ENCODE results near the gene ORC5. TPM values are rescaled to one million over a fixed set of nuclear protein-coding genes. Genes with fewer than 3 reads are reported as not detected.

ORC5 gene
- total RNA-seq = 10 to 100 TPM in 2 of 3 donors, 1 to 10 TPM in 1; 7.3 to 13.6 (median 11.8) TPM
- 26.7 TPM for total RNA-seq (2013)

- Mint-ChIP-seq H3K4me1 (peaks cover 25 to 32% of the 10 kb centered on the region in 2 donors), H3K4me3 (peak within 1 kb of the TSS; percentile 96), H3K27me3 (ENCODE audit: low read depth in 2 of 2) (peaks cover 11 to 31% of the 10 kb centered on the region in 2 donors), H3K36me3 (peaks cover 1% of the 10 kb centered on the region), H3K9me3 (no peaks in the 10 kb centered on the region), H3K27ac (peak within 1 kb of the TSS; percentile 96 to 98)
- peak; percentile 92 to 97 (median 94) for ATAC-seq
- WGBS (ENCODE audit: insufficient coverage) = 1% methylated on average over 47 of the region's 47 CpGs
- Histone ChIP-seq H3K4me3 (ENCODE audit: low read length) (peak within 1 kb of the TSS; percentile 91), H3K4me1 (ENCODE audit: control insufficient read depth, insufficient read depth, low read length) (peaks cover 6% of the 10 kb centered on the region), H3K9me3 (ENCODE audit: control insufficient read depth, insufficient read depth, low read length) (no peaks in the 10 kb centered on the region), H3K27ac (ENCODE audit: low read length) (peak within 1 kb of the TSS; percentile 87), H3K36me3 (ENCODE audit: control insufficient read depth, insufficient read depth, low read length) (peaks cover 10% of the 10 kb centered on the region), H3K27me3 (ENCODE audit: control insufficient read depth, insufficient read depth, low read length) (no peaks in the 10 kb centered on the region)
- TF ChIP-seq CTCF (IDR thresholded peaks at IDR 0.05) = no peak
- intact Hi-C loops (cut with micrococcal nuclease) = no loop called here
- peak; percentile 69 to 89 for DNase-seq
These were observed at the start of gene ORC5 for GRCh38 chr7:104207731-104208420. ORC5 (minus strand) TSS chr7:104208013; CDS start chr7:104207904, 109 bp downstream.

GRCh38 chr7:104255616-104256015 lies 47.8 kb upstream of the ORC5 start:
- Mint-ChIP-seq H3K4me3 (no peak overlapping the region), H3K36me3 (no peaks in the 10 kb centered on the region), H3K27me3 (ENCODE audit: low read depth in 2 of 2) (peaks cover 2 to 13% of the 10 kb centered on the region in 2 donors), H3K4me1 (no peaks in the 10 kb centered on the region), H3K27ac (no peak overlapping the region), H3K9me3 (no peaks in the 10 kb centered on the region)
- TF ChIP-seq CTCF (IDR thresholded peaks at IDR 0.05) = no peak
- H3K4me3 ChIP-seq (ENCODE audit: low read length) = no peak overlapping the region
- no peaks in the 10 kb centered on the region for H3K27me3 ChIP-seq (ENCODE audit: control insufficient read depth, insufficient read depth, low read length)
- H3K9me3 ChIP-seq (ENCODE audit: control insufficient read depth, insufficient read depth, low read length) = no peaks in the 10 kb centered on the region
- intact Hi-C loops (cut with micrococcal nuclease) = no loop called here
- no peaks in the 10 kb centered on the region for H3K4me1 ChIP-seq (ENCODE audit: control insufficient read depth, insufficient read depth, low read length)
- ATAC-seq (no peak), DNase-seq (no peak)
- WGBS (ENCODE audit: insufficient coverage) = no CpG with 5 or more reads among the region's 5 CpGs
- no peaks in the 10 kb centered on the region for H3K36me3 ChIP-seq (ENCODE audit: control insufficient read depth, insufficient read depth, low read length)
- no peak overlapping the region for H3K27ac ChIP-seq (ENCODE audit: low read length)

- H3K4me3 ChIP-seq (ENCODE audit: low read length) = no peak overlapping the region
- DNase-seq (no peak), ATAC-seq (no peak)
- TF ChIP-seq CTCF (IDR thresholded peaks at IDR 0.05) = no peak
- no peaks in the 10 kb centered on the region for H3K27me3 ChIP-seq (ENCODE audit: control insufficient read depth, insufficient read depth, low read length)
- WGBS (ENCODE audit: insufficient coverage) = 88% methylated on average over 3 of the region's 4 CpGs
- no peak overlapping the region for H3K27ac ChIP-seq (ENCODE audit: low read length)
- H3K27me3 Mint-ChIP-seq (ENCODE audit: low read depth in 2 of 2) = peaks cover 2 to 9% of the 10 kb centered on the region in 2 donors
- intact Hi-C loops (cut with micrococcal nuclease) = no loop called here
- no peaks in the 10 kb centered on the region for H3K36me3 ChIP-seq (ENCODE audit: control insufficient read depth, insufficient read depth, low read length)
- H3K27ac Mint-ChIP-seq = no peak overlapping the region
- H3K4me1 Mint-ChIP-seq = no peaks in the 10 kb centered on the region
- H3K36me3 Mint-ChIP-seq = no peaks in the 10 kb centered on the region
- no peaks in the 10 kb centered on the region for H3K9me3 ChIP-seq (ENCODE audit: control insufficient read depth, insufficient read depth, low read length)
- no peaks in the 10 kb centered on the region for H3K4me1 ChIP-seq (ENCODE audit: control insufficient read depth, insufficient read depth, low read length)
- no peaks in the 10 kb centered on the region for H3K9me3 Mint-ChIP-seq
- H3K4me3 Mint-ChIP-seq = no peak overlapping the region
These were observed 47.4 kb upstream of the ORC5 start for GRCh38 chr7:104255194-104255593.

GRCh38 chr7:104254696-104255095 lies 46.9 kb upstream of the ORC5 start:
- Histone ChIP-seq H3K4me3 (ENCODE audit: low read length) (no peak overlapping the region), H3K36me3 (ENCODE audit: control insufficient read depth, insufficient read depth, low read length) (no peaks in the 10 kb centered on the region), H3K27ac (ENCODE audit: low read length) (no peak overlapping the region), H3K9me3 (ENCODE audit: control insufficient read depth, insufficient read depth, low read length) (no peaks in the 10 kb centered on the region), H3K27me3 (ENCODE audit: control insufficient read depth, insufficient read depth, low read length) (no peaks in the 10 kb centered on the region), H3K4me1 (ENCODE audit: control insufficient read depth, insufficient read depth, low read length) (no peaks in the 10 kb centered on the region)
- intact Hi-C loops (cut with micrococcal nuclease) = no loop called here
- Mint-ChIP-seq H3K4me3 (no peak overlapping the region), H3K36me3 (no peaks in the 10 kb centered on the region), H3K4me1 (no peaks in the 10 kb centered on the region), H3K27me3 (ENCODE audit: low read depth in 2 of 2) (peaks cover 2 to 8% of the 10 kb centered on the region in 2 donors), H3K27ac (no peak overlapping the region), H3K9me3 (no peaks in the 10 kb centered on the region)
- 80% methylated on average over 1 of the region's 1 CpG for WGBS (ENCODE audit: insufficient coverage)
- ATAC-seq (no peak), DNase-seq (no peak)
- no peak for TF ChIP-seq CTCF (IDR thresholded peaks at IDR 0.05)

Data from natural killer cell (primary cell).